PC-3 (cell line): ENCODE results near the gene DHRS2.

Experiments
- EZH2 ChIP-seq: fragments of 300-600 bp; sonication (generic); IDR thresholded peaks from one replicate; pipeline ENCODE4 v1.6.1; 2017; ENCODE audit warnings: antibody characterized with exemption, mild to moderate bottlenecking, low read length; ENCODE audit not compliant: unreplicated experiment
- TF ChIP-seq, protein P1 (sequence below): fragments of 300-600 bp; sonication (generic); conservative IDR thresholded peaks from 2 replicates; pipeline ENCODE4 v1.5.1; 2017; ENCODE audit warnings: antibody characterized with exemption, low read depth, mild to moderate bottlenecking, low read length

DNA sequence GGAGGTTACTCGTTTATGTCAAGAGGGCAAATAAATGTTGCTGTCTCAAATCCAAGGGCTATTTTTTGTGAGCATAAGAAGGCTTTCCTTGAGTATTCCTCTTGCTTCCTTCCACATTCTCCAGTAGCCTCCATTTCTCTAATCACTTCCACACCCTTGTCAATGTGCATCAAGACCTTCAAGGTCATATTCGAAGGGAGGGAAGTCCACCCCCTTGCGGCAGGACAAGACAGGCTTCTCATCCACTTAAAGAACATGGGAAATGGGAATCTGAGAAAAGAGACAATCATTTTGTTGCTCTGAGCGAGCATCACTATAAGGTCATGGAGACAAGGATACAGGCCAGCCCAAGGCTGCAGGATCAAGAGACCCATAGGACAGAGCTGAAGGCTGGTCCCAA, 13.2 kb upstream of the DHRS2 start:
- TF ChIP-seq, protein P1, sequence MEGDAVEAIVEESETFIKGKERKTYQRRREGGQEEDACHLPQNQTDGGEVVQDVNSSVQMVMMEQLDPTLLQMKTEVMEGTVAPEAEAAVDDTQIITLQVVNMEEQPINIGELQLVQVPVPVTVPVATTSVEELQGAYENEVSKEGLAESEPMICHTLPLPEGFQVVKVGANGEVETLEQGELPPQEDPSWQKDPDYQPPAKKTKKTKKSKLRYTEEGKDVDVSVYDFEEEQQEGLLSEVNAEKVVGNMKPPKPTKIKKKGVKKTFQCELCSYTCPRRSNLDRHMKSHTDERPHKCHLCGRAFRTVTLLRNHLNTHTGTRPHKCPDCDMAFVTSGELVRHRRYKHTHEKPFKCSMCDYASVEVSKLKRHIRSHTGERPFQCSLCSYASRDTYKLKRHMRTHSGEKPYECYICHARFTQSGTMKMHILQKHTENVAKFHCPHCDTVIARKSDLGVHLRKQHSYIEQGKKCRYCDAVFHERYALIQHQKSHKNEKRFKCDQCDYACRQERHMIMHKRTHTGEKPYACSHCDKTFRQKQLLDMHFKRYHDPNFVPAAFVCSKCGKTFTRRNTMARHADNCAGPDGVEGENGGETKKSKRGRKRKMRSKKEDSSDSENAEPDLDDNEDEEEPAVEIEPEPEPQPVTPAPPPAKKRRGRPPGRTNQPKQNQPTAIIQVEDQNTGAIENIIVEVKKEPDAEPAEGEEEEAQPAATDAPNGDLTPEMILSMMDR = no peak
- TF ChIP-seq EZH2 = no peak
